ENCODE measurements around the gene STOX1.
"Not testable (repeated sequence)": the region's sequence is repeated elsewhere in the genome, so short reads cannot be mapped to it uniquely, and the experiment has no call there.

STOX1 gene

DNA sequence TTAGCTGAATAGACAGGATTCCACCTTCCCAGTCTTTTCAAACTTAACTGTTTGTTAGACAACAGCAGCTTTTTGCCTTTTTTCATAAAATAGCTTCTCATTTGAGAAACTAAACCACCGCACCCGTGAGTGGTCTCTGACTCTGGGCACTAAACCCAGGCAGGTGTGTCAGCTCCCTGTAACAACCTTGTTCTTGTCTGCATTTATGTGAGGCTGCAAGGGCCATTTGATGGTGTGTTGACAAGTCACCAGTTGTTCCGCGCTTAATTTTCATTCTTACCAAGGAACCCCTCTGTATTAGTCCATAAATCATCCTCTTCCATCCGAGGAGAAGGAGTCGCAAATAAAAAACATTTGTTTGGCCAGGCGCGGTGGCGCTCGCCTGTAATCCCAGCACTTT, 1.5 kb downstream of the STOX1 start:
- no peak for DNase-seq (ENCODE audit: low read depth)

DNA sequence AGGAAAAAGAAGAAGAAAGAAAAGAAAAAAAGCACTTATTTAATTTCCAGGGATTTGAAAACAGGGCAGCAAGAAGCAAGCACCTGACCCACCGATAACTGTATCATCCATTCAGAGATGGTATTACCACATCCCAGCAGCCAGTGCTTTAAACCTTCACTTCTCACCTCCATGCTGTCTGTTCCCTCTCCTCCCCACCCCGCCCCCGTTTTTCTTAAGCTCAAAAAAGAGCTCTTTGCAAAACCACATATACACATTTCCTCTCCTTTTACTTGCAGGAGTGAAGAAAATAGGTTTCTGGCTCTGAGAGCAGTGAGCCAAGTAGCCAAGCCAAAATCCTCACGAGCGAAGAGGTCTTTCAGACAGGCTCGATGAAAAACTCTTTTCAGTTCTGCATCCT, 2.2 kb downstream of the STOX1 start:
- no peak for DNase-seq (ENCODE audit: low read depth)

- DNase-seq (ENCODE audit: low read depth) = no peak
Observed at GRCh38 chr10:68829952-68830351, 2.6 kb downstream of the STOX1 start.

GRCh38 chr10:68831961-68832455, 4.7 kb downstream of the STOX1 start:
- no peak for DNase-seq (ENCODE audit: low read depth)

DNA sequence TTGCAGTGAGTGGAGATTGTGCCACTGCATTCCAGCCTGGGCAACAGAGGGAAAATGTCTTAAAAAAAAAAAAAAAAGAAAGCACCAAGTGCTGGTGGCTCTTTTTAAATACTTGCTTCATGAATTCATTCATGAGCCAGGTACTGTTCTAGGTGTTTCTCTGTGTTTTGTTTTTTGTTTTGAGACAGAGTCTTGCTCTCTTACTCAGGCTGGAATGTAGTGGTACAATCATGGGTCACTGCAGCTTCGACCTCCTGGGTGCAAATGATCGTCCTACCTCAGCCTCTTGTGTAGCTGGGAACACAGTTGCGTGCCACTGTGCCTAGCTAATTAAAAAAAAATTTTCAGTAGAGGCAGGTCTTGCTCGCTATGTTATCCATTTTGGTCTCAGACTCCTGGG, 5.3 kb downstream of the STOX1 start:
- no peak for DNase-seq (ENCODE audit: low read depth)

DNA sequence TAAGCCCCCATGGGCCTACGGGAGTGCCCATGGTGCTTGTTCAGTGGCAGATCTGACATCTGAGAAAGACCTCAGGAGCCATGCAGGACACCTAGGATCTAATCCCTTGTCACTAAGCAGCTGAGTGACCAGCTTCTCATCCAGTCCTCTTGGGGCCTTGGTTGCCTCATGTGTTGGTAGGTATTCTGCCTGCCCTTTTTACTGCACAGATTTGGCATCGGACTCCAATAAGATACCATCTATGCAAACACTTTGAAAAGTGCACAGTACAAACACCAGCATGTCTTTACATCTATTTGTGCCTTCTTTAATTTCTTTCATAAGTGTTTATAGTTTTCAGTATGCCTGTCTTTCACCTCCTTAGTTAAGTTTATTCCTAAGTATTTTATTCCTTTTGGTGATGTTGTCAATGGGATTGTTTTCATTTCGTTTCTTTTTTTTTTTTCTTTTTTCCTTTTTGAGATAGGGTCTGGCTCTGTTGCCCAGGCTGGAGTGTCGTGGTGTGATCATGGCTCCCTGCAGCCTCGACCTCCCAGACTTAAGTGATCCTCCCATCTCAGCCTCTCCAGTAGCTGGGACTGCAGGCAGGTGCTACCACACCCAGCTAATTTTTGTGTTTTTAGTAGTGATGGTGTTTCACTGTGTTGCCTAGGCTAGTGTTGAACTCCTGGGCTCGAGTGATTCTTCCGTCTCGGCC, 10.4 kb downstream of the STOX1 start:
- DNase-seq (ENCODE audit: low read depth) = no peak

DNA sequence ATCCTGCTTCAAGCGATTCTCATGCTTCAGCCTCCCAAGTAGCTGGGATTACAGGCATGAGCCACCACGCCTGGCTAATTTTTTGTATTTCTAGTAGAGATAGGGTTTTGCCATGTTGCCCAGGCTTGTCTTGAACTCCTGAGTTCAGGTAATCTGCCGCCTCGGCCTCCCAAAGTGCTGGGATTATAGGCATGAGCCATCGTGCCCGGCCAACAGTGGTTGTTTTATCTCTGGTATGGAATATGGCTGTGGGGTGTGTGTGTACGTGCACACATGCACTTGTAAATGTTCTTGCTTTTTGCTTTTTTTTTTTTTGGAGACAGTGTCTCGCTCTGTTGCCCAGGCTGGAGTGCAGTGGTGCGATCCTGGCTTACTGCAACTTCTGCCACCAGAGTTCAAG, 13.3 kb downstream of the STOX1 start:
- DNase-seq (ENCODE audit: low read depth) = not testable (repeated sequence)

DNA sequence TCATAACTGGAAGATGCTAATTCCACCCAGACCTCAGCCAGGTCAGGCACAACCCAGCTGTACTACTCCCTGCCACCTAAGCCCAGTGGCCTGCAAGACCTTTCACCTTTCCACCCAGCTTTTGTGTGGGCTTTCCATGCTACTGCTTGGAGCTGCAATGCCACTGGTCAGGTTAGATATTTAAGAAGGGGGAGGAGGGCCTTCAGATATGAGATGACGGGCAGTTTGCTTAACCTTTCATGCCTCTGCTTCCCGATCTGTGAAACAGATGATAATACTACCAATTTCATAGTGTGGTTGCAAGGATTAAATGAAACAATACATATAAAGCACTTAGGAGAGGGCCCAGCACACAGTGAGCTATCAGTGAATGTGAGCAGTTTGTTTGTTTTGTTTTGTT, 20.9 kb downstream of the STOX1 start:
- no peak for DNase-seq (ENCODE audit: low read depth)

- no peak for DNase-seq (ENCODE audit: low read depth)
Observed at GRCh38 chr10:68848806-68849205, 21.5 kb downstream of the STOX1 start.

- no peak for DNase-seq (ENCODE audit: low read depth)
Observed at GRCh38 chr10:68856352-68856751, 29.0 kb downstream of the STOX1 start.

DNA sequence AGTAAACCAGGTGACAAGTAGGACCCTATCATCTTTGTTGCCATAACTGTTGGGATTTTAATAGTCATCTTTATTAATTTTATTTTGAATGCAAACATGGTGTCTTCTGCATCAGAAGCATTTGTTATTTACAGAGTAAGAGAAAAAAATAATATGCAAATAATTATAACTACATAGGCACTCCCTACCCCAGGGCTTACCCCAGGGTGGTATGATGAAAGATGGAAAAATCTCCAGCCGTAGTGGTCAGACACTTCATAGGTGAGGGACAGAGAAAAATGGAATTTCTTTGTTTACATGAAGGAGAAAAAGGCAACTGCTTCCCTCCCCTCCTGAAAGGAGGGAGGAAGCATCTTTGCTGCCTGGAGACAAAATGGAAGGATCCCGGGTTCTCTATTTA, 29.7 kb downstream of the STOX1 start:
- DNase-seq (ENCODE audit: low read depth) = no peak

DNA sequence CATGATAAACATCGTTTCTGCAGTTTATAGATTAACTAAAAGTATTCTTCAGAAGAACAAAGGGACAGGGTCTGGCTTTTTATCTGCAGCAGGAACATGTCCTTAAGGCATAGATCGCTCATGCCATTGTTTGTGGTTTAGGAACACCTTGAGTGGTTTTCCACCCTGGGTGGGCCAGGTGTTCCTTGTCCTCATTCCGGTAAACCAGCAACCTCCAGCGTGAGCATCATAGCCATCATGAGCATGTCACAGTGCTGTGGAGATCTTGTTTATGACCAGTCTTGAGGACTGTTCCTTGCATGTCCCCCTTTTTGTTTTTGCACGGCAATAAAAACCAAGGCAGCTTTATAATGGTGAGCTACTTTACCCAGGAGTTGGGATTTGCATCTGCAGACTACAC, 33.9 kb downstream of the STOX1 start:
- DNase-seq (ENCODE audit: low read depth) = no peak

GRCh38 chr10:68864611-68865010, 37.3 kb downstream of the STOX1 start:
- no peak for DNase-seq (ENCODE audit: low read depth)

GRCh38 chr10:68868173-68868572, 40.8 kb downstream of the STOX1 start:
- DNase-seq (ENCODE audit: low read depth) = not testable (repeated sequence)

GRCh38 chr10:68869623-68870022, 42.3 kb downstream of the STOX1 start:
- DNase-seq (ENCODE audit: low read depth) = peak; percentile 10

- DNase-seq (ENCODE audit: low read depth) = no peak
Observed at GRCh38 chr10:68870061-68870460, 42.7 kb downstream of the STOX1 start.

DNA sequence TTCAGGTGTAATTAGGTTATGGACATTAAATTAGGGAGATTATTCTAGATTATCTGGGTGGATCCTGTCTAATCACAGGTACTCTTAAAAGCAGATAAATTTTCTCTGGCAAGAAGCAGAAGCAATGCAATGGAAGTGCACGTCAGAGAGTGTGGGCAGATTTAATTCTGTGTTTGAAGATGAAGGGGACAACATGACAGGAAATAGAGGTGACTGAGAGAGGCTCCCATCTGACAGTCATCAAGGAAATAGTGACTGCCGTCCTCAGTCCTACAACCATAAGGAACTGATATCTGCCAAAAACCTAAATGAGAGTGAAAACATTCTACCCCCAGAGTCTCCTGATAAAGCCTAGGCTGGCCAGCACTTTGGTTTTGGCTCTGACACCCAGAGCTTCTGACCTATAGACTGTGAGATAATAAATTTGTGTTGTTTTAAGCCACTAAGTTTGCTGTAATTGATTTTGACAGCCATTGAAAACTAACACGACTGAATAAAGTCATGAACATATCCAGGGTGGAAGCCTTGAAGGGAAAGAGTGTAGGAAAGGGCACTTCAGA, 43.3 kb downstream of the STOX1 start:
- DNase-seq (ENCODE audit: low read depth) = no peak

GRCh38 chr10:68871105-68871711, 43.9 kb downstream of the STOX1 start:
- DNase-seq (ENCODE audit: low read depth) = peak; percentile 45

- peak; percentile 21 for DNase-seq (ENCODE audit: low read depth)
Observed at GRCh38 chr10:68871731-68872342, 44.5 kb downstream of the STOX1 start.

DNA sequence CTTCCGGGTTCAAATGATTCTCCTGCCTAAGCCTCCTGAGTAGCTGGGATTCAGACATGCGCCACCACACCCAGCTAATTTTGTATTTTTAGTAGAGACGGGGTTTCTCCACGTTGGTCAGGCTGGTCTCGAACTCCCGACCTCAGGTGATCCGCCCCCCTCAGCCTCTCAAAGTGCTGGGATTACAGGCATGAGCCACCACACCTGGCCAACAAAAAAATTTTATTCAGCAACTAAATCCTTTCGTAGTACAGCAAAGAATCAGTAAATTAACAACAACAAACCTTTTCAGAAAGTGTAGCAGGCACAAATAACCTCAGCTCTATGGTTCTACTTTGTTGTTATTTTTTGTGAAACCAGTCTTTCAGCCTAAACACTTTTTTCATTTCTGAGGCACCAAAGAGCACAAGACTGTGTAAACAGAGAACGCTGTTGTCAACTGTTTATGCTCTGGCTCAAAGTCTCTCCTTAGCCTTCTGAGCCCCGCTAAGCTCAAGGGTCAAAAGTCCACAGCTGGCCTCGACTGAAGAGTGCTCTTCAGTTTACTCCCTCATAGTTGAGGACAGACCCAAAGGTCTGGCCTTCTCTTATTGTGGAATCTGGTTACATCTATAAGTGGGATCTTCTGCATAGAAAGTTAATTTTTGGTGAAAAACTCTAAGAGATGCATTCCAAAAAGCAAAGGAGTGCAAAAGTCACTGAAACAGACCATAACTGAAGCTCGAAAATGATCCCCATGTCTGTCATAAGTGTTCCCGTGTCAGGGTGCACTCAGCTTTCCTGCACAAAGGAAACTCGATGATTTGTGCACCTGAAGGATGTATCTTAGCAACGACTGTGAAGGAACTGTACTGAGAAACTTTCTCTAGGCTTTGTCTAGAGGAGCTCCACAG, 49.2 kb downstream of the STOX1 start:
- DNase-seq (ENCODE audit: low read depth) = no peak

- DNase-seq (ENCODE audit: low read depth) = no peak
Observed at GRCh38 chr10:68877482-68878110, 50.3 kb downstream of the STOX1 start.

- no peak for DNase-seq (ENCODE audit: low read depth)
Observed at GRCh38 chr10:68878496-68878895, 51.2 kb downstream of the STOX1 start.
